ENCODE results near the gene DUS3L.

- TF ChIP-seq GATA1 (IDR thresholded peaks at IDR 0.05; ENCODE audit: low read depth, low read length) = no peak
- TF ChIP-seq POLR2A (IDR thresholded peaks at IDR 0.05; ENCODE audit: low read length) = no peak
Observed at GRCh38 chr19:5805462-5806132, 14.6 kb upstream of the DUS3L start.
